ENCODE results near the gene TEAD3. TPM values are rescaled to one million over a fixed set of nuclear protein-coding genes. Genes with fewer than 3 reads are reported as not detected.

The TEAD3 gene
- total RNA-seq, 1 experiment from 2014 or later, result 10.7 TPM

DNA sequence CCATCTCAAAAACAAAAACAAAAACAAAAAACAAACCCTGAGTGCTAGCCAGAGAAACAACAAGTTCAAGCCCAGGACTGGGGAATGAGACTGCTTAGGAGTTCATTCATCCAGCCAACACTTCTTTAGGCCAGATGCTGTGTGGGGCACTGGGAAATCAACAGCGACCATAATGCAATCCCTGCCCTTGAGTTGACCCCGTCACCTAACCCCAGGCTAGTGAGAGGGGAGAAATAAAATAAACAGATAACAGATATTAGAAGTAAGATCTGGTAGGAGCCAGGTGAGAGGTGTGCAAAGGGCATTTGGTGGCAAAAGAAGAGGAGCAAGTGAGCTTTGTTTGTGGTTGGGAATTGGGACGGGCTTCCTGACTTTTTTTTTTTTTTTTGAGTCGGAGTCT is 33.6 kb downstream of the TEAD3 start:
- TF ChIP-seq, protein P1, sequence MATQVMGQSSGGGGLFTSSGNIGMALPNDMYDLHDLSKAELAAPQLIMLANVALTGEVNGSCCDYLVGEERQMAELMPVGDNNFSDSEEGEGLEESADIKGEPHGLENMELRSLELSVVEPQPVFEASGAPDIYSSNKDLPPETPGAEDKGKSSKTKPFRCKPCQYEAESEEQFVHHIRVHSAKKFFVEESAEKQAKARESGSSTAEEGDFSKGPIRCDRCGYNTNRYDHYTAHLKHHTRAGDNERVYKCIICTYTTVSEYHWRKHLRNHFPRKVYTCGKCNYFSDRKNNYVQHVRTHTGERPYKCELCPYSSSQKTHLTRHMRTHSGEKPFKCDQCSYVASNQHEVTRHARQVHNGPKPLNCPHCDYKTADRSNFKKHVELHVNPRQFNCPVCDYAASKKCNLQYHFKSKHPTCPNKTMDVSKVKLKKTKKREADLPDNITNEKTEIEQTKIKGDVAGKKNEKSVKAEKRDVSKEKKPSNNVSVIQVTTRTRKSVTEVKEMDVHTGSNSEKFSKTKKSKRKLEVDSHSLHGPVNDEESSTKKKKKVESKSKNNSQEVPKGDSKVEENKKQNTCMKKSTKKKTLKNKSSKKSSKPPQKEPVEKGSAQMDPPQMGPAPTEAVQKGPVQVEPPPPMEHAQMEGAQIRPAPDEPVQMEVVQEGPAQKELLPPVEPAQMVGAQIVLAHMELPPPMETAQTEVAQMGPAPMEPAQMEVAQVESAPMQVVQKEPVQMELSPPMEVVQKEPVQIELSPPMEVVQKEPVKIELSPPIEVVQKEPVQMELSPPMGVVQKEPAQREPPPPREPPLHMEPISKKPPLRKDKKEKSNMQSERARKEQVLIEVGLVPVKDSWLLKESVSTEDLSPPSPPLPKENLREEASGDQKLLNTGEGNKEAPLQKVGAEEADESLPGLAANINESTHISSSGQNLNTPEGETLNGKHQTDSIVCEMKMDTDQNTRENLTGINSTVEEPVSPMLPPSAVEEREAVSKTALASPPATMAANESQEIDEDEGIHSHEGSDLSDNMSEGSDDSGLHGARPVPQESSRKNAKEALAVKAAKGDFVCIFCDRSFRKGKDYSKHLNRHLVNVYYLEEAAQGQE (IDR thresholded peaks at IDR 0.05; ENCODE audit: insufficient read depth in 1 of 2, low read depth in 2 of 2, low read length in 1 of 2), result no peak
- TF ChIP-seq, protein P2, sequence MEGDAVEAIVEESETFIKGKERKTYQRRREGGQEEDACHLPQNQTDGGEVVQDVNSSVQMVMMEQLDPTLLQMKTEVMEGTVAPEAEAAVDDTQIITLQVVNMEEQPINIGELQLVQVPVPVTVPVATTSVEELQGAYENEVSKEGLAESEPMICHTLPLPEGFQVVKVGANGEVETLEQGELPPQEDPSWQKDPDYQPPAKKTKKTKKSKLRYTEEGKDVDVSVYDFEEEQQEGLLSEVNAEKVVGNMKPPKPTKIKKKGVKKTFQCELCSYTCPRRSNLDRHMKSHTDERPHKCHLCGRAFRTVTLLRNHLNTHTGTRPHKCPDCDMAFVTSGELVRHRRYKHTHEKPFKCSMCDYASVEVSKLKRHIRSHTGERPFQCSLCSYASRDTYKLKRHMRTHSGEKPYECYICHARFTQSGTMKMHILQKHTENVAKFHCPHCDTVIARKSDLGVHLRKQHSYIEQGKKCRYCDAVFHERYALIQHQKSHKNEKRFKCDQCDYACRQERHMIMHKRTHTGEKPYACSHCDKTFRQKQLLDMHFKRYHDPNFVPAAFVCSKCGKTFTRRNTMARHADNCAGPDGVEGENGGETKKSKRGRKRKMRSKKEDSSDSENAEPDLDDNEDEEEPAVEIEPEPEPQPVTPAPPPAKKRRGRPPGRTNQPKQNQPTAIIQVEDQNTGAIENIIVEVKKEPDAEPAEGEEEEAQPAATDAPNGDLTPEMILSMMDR (IDR thresholded peaks at IDR 0.05), result no peak
- no peak for TF ChIP-seq TCF7L2 (IDR thresholded peaks at IDR 0.05; ENCODE audit: low read depth, low read length)
- TF ChIP-seq SIN3A (IDR thresholded peaks at IDR 0.05; ENCODE audit: borderline replicate concordance, insufficient read depth, low read depth, low read length), result no peak
- TF ChIP-seq POLR2AphosphoS5 (IDR thresholded peaks at IDR 0.05; ENCODE audit: low read depth, low read length), result no peak
- ChIA-PET CTCF (no interaction called here), POLR2A (interaction anchor here (0.5 to 0.6 kb wide), 3 partner anchors 83 to 147 kb away, joined by 5 to 13 read pairs (median 10); no protein-coding TSS in a partner anchor)
- peaks cover under 1% of the 10 kb centered on the region; the same call in 1 of the 2 replicates for H3K36me3 ChIP-seq (ENCODE audit: control insufficient read depth, insufficient read depth, low read length)
- BruUV-seq (replicated peaks), result no TSS peak
- in situ Hi-C loops (cut with HindIII; ENCODE audit: low pct_unique_long_range_greater_than_20kb, low sequenced_read_pairs), result no loop called here
- peaks cover 6% of the 10 kb centered on the region; the same call in 1 of the 2 replicates for H3K4me1 ChIP-seq (ENCODE audit: control insufficient read depth, insufficient read depth, low read length)
- no peak for ATAC-seq
- no peaks in the 10 kb centered on the region for H3K9me3 ChIP-seq (ENCODE audit: control insufficient read depth, insufficient read depth, low read depth, low read length)
- intact Hi-C loops (cut with micrococcal nuclease; ENCODE audit: unreplicated experiment), result no loop called here
- no peaks in the 10 kb centered on the region for H3K27me3 ChIP-seq (ENCODE audit: control insufficient read depth, insufficient read depth, low read length)
- DNase-seq (ENCODE audit: low read depth, low spot score), result no peak
- no peak overlapping the region for H3K27ac ChIP-seq (ENCODE audit: low read length)
- no peak overlapping the region for H3K4me3 ChIP-seq (ENCODE audit: low read depth in 2 of 2, low read length in 2 of 2)

DNA sequence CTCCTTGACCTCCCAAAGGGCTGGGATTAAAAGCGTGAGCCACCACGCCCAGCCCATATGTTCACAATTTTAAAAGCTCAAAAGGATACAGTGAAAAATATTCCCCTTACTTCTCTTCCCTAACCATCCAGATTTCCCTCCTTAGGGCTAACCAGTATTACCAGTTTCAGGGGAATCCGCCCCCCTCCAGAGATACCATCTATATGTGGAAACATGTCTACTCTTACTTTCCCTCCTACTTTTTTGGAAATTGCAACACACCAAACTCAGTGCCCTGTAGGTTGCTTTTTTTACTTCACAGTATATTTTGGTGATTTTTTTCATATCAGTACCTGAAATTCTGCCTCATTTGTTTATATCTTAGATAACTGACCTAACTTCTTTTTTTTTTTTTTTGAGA is 35.6 kb downstream of the TEAD3 start:
- in situ Hi-C loops (cut with HindIII; ENCODE audit: low pct_unique_long_range_greater_than_20kb, low sequenced_read_pairs), result no loop called here
- no TSS peak for BruUV-seq (replicated peaks)
- DNase-seq (ENCODE audit: low read depth, low spot score), result no peak

More for the DNA sequence above, 35.6 kb downstream of the TEAD3 start:
- ChIA-PET CTCF (no interaction called here), POLR2A (no interaction called here)
- no peaks in the 10 kb centered on the region for H3K27me3 ChIP-seq (ENCODE audit: control insufficient read depth, insufficient read depth, low read length)
- no peak overlapping the region for H3K4me3 ChIP-seq (ENCODE audit: low read depth in 2 of 2, low read length in 2 of 2)
- no peaks in the 10 kb centered on the region for H3K4me1 ChIP-seq (ENCODE audit: control insufficient read depth, insufficient read depth, low read length)
- H3K9me3 ChIP-seq (ENCODE audit: control insufficient read depth, insufficient read depth, low read depth, low read length), result no peaks in the 10 kb centered on the region
- TF ChIP-seq, protein P1 (IDR thresholded peaks at IDR 0.05; ENCODE audit: insufficient read depth in 1 of 2, low read depth in 2 of 2, low read length in 1 of 2), result no peak
- no peak for TF ChIP-seq TCF7L2 (IDR thresholded peaks at IDR 0.05; ENCODE audit: low read depth, low read length)
- no peak for TF ChIP-seq SIN3A (IDR thresholded peaks at IDR 0.05; ENCODE audit: borderline replicate concordance, insufficient read depth, low read depth, low read length)
- no peak for TF ChIP-seq POLR2AphosphoS5 (IDR thresholded peaks at IDR 0.05; ENCODE audit: low read depth, low read length)
- TF ChIP-seq, protein P2 (IDR thresholded peaks at IDR 0.05), result no peak
- no peaks in the 10 kb centered on the region for H3K36me3 ChIP-seq (ENCODE audit: control insufficient read depth, insufficient read depth, low read length)
- intact Hi-C loops (cut with micrococcal nuclease; ENCODE audit: unreplicated experiment), result no loop called here
- no peak for ATAC-seq
- H3K27ac ChIP-seq (ENCODE audit: low read length), result no peak overlapping the region
